ENCODE data around the gene FAM241B.

- TF ChIP-seq POLR2AphosphoS5 (IDR thresholded peaks at IDR 0.05) (no peak), CTCF (IDR thresholded peaks at IDR 0.05; ENCODE audit: poor library complexity, severe bottlenecking) (no peak), SMC3 (conservative IDR thresholded peaks at IDR 0.05; ENCODE audit: poor library complexity) (no peak), RAD21 (conservative IDR thresholded peaks at IDR 0.05) (no peak), EP300 (conservative IDR thresholded peaks at IDR 0.05; ENCODE audit: poor library complexity, severe bottlenecking) (no peak)
Measured at GRCh38 chr10:69647126-69647525, 17.1 kb downstream of the FAM241B start.
